Measurements from ENCODE around the gene CARMIL1.

GRCh38 chr6:25360621-25361020 lies 81.4 kb downstream of the CARMIL1 start:
- no peak for TF ChIP-seq CTCF (IDR thresholded peaks at IDR 0.05)
- no peak for TF ChIP-seq POLR2A (IDR thresholded peaks at IDR 0.05)

All from heart left ventricle (tissue), 13 donors.